Right cardiac atrium (tissue), 5 donors: ENCODE data around the gene COTL1. TPM values are rescaled to one million over a fixed set of nuclear protein-coding genes. Genes with fewer than 3 reads are reported as not detected.
A peak's percentile ranks its signal among the peaks of the same experiment; 100 is the strongest.
"Not testable (repeated sequence)": the region's sequence is repeated elsewhere in the genome, so short reads cannot be mapped to it uniquely, and the experiment has no call there.

Experiments used
- ATAC-seq, 2 donors: fragments of 200-7000 bp; cut with Tn5 transposase; one replicate each; pipeline versions ENCODE4 v1.8.0 to v1.9.1; 2020; ENCODE audit warnings: moderate library complexity in 2 of 2, mild to moderate bottlenecking in 1 of 2
- DNase-seq, 3 donors: peaks; one replicate each; pipeline ENCODE4 v3.0.0-alpha.2; 2020
- H3K27ac ChIP-seq: one replicate; pipeline ENCODE4 v1.5.1; 2013; ENCODE audit warnings: mild to moderate bottlenecking, low read length, control low read depth, moderate library complexity
- H3K27me3 ChIP-seq: one replicate; pipeline ENCODE4 v1.6.1; 2013; ENCODE audit not compliant: control insufficient read depth, insufficient read depth
- H3K4me1 ChIP-seq: one replicate; pipeline ENCODE4 v1.6.1; 2013; ENCODE audit warnings: low read length; ENCODE audit not compliant: control insufficient read depth, insufficient read depth
- H3K4me3 ChIP-seq: one replicate; pipeline ENCODE4 v1.5.1; 2013; ENCODE audit warnings: low read length, control low read depth
- H3K9me3 ChIP-seq: one replicate; pipeline ENCODE4 v1.6.1; 2013; ENCODE audit warnings: low read length; ENCODE audit not compliant: control insufficient read depth
- WGBS: extraction: QIAGEN DNeasy Blood & Tissue Kit; methylation state at CpG from one replicate; pipeline ENCODE4 v1.1.7; 2013; 5-methylcytosine and 5-hydroxymethylcytosine counted together
- intact Hi-C, 4 donors: fragments of 100-400 bp; cut with DNase I; formaldehyde crosslinking; loops; one replicate each; pipeline versions ENCODE4 v1.11.0 to v1.14.0; 2022 to 2023
- polyA plus RNA-seq: library from polyadenylated mRNA; stranded (reverse); fragments of 200-250 nt; gene quantifications from one replicate; pipeline ENCODE4 v1.2.3, GENCODE V29; 2013
- total RNA-seq, 4 donors: library from RNA; stranded (reverse); fragmentation: NEBNext Ultra II Directional; extraction: Animal tissue kit (Norgen Biotek cat#: 25700); gene quantifications; one replicate each; pipeline ENCODE4 v1.2.1, GENCODE V29; 2021
- donor health status: healthy with polysubstance abuse.
- donor health status: DM: no; HTN: yes; CAD: no.
- donor health status: DM: no; HTN: no; CAD: no.
- donor health status: DM: no; HTN: yes; CAD: no; lungs with severe emphysema.
- donor health status: DM: yes; HTN: yes; CAD: no.

Gene COTL1
- total and polyA plus RNA-seq, 5 donors, result 11.6 to 26.9 (median 21.8) TPM

DNA sequence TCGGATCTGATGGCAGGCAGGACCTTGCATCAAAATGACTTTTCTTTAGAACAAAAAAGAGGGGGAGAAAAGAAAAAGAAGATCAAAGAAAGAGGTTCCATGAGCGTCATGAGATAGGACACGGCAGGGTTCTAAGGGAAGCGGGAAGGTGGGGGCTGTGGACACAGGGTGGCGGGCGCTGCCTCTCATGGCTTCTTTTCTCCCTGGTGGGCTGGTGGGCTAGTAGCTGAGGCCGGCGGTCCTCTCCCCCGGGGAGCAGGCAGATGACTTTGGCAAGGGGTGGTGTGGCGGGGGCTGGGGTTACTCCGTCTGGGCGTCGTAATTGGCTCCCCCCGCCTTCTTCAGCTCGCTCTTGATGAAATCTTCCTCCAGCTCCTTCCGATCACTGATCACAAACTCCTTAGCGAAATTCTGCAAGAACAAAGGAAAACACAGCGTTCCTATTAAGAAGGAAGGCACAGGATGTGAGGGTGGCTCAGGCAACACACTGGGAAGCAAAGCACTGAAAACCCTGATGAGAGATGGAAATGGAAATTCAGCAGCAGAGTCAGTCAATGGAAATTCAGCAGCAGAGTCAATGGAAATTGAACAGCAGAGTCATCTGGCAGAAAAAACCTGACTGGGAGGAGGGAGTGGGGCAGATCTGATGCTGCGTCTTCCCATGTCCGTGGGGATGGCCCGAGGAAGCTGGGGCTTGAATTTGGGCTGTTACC is 51.2 kb downstream of the COTL1 start:
- Histone ChIP-seq H3K9me3 (no peaks in the 10 kb centered on the region), H3K27ac (no peak overlapping the region), H3K4me3 (no peak overlapping the region), H3K27me3 (no peaks in the 10 kb centered on the region), H3K4me1 (no peaks in the 10 kb centered on the region)
- intact Hi-C loops, result no loop called here
- 87% methylated on average over 21 of the region's 21 CpGs for WGBS
- no peak for DNase-seq
- no peak for ATAC-seq

DNA sequence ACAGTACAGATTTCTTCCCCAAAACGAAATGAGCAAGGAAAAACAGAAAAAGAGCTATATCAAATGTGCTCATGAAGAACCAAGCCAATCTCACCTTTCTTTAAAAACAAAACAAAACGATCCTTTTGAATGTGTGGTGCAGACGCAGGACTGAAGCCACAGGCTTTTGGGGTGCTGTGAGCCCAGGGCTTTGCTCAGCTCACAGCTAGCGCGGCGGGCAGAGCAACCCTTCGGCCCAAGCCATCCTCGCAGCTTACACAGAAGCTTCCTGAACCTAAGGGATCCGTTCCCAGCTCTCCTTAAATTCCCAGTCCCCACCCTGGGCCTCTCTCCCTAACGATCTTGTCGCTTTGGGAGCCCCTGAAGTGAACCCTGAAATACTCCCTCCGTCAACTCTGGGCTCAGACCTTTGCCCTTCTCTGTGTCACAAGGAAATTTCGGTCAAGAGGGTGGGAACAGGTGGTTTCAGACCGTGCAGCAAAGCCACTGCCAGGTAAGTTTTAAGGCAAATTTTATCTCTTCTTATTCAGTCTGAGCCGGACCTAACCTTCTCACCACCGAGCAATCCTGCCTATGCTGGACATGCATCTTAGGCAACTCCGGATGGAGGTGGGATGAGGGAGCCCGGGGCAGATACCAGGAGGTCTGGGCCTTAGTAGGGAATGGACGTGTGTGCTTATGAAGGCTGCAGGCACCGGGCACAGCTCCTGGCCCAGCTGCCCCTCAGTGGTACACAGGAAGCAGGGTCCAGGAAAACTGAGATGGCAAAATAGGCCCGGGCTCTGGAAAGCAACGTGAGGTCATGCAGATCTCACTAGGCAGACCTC is 52.0 kb downstream of the COTL1 start:
- Histone ChIP-seq H3K4me3 (no peak overlapping the region), H3K27ac (no peak overlapping the region), H3K4me1 (no peaks in the 10 kb centered on the region), H3K27me3 (no peaks in the 10 kb centered on the region), H3K9me3 (no peaks in the 10 kb centered on the region)
- DNase-seq (no peak), ATAC-seq (no peak)
- WGBS, result 92% methylated on average over 22 of the region's 22 CpGs
- intact Hi-C loops, result no loop called here

DNA sequence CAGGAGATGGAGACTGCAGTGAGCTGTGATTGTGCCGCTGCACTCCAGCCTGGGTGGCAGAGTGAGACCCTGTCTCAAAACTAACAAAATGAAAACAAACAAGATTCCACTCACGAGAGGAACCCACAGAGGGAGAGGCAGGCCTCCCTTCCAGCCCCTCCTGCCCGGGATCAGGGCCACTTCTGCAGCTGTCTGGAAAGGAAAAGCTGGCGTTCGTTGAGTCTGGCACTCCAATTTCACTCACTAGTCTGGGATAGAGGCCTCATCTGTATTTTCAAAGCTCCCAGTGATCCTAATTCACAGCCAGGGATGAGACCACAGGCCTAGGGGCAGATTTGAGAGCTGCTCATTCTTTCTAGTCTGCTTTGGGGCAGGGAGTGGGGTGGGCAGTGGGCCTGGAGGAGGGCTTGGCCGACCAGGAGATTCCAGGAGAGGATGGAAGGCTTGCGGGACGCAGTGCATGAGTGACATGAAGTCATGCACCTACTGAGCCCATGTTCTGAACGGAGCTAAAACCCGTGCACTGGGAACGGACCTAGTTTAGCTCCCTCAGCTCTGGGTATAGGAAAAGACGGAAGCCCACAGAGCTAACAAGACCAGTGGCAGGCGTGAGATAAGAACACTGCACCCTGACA is 54.0 kb downstream of the COTL1 start:
- no peaks in the 10 kb centered on the region for H3K27me3 ChIP-seq
- H3K27ac ChIP-seq, result no peak overlapping the region
- no peak overlapping the region for H3K4me3 ChIP-seq
- peak in 2 of 3 donors; percentile 71 to 73 for DNase-seq
- H3K9me3 ChIP-seq, result no peaks in the 10 kb centered on the region
- ATAC-seq, result peak in 1 of 2 donors; percentile 57
- H3K4me1 ChIP-seq, result no peaks in the 10 kb centered on the region
- 75% methylated on average over 13 of the region's 13 CpGs for WGBS
- intact Hi-C loops, result no loop called here

DNA sequence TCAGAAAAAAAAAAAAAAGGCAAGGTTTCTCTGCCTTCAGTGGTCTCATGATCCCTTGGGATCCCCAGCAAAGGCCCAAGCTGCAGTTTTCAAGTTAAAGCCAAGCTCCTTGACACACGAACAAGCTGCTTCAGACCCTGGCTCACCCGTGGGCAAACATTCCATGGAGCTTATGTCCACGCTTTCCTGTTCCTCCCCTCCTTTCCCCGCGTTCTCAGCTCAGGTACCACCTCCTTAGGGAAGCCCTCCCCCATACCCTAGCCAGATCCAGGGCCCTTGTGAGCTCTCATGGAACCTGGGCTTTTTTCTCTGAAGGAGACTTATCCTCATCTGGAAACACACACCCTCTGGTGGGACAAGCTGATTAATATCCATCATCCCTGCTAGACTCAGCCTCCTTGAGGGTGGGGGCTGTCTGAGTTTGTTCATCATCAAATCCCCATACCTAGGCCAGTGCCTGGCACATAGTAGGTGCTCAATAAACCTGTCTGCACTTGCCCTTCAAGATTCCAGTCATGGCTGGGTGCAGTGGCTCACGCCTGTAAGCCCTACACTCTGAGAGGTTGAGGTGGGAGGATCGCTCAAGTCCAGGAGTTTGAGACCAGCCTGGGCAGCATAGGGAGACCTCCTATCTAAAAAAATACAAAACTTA is 54.7 kb downstream of the COTL1 start:
- WGBS, result 80% methylated on average over 7 of the region's 7 CpGs
- intact Hi-C loops, result no loop called here
- Histone ChIP-seq H3K4me1 (no peaks in the 10 kb centered on the region), H3K27me3 (no peaks in the 10 kb centered on the region), H3K27ac (no peak overlapping the region), H3K4me3 (no peak overlapping the region), H3K9me3 (no peaks in the 10 kb centered on the region)
- no peak for ATAC-seq
- no peak for DNase-seq

DNA sequence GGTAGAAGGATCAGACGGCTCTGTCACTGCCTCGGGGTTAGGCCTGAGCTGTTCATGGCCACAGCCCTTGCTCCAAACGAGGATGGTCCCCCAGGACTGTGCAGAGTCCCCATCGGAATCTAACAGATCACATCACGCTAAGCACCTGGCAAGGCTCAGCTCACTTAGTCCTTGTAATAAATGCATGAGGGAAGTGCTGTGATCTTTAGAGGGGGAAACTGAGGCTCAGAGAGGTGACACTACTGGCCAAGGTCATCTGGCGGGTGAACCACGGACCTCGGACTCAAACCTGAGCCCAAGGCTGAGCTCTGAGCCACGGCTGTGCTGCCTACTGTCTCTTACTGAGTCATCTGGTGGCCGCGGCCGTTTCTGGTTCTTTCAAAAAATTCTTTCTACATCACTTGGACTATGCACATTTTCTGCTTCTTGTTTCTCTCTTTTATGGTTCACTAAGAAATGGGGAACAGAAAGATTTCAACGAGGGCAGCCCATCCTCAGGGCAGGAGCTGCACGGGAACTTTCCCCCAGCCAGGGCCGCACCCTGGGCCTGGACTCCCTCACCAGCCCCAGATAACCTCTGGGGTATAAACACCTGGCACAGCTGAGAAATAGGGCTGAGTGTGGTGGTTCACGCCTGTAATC is 55.6 kb downstream of the COTL1 start:
- no peaks in the 10 kb centered on the region for H3K4me1 ChIP-seq
- ATAC-seq (peak in 1 of 2 donors; percentile 24), DNase-seq (peak in 2 of 3 donors; percentile 46 to 64)
- no peak overlapping the region for H3K4me3 ChIP-seq
- 85% methylated on average over 16 of the region's 16 CpGs for WGBS
- intact Hi-C loops, result no loop called here
- H3K27me3 ChIP-seq, result no peaks in the 10 kb centered on the region
- no peaks in the 10 kb centered on the region for H3K9me3 ChIP-seq
- no peak overlapping the region for H3K27ac ChIP-seq

DNA sequence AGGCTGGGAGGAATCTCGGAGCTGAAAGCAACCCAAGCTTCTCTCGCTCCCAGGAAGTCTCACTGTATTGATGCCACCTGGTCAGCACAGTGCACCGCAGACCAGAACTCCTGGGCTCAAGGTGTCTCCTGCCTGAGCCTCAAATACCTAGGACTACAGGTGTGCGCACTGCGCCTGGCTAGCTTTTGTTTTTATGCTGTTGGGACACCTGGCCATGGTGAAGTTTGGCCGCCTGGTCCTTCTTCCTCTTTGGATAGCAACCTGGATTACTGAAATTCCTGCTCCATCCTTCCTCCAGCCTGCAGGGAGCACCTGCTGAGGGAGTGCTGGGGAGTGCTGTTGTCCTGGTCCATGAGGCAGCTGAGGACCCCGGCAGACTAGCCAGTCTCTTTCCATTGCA is 56.6 kb downstream of the COTL1 start:
- intact Hi-C loops, result no loop called here
- Histone ChIP-seq H3K27ac (no peak overlapping the region), H3K4me1 (no peaks in the 10 kb centered on the region), H3K9me3 (no peaks in the 10 kb centered on the region), H3K27me3 (no peaks in the 10 kb centered on the region), H3K4me3 (no peak overlapping the region)
- DNase-seq, result peak in 1 of 3 donors; percentile 6
- no peak for ATAC-seq
- WGBS, result 94% methylated on average over 7 of the region's 7 CpGs

DNA sequence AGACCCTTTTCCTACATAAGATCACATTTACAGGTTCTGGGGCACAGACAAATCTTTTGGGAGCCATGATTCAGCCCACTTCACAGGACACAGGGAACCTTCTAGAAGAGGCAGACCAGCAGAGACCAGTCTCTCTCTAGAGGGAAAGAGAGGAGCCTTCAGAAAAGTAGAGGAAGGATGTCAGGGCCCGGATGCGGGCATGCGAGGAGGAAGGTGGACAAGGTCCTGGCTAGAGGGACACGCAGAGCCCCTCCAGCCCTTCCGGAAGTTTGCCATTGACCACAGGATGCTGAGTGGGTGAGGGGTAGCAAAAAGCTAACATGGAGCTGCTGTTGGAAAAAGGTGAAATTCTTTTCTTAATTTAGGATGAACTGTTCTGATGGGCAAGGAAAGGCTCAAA is 57.6 kb downstream of the COTL1 start:
- 79% methylated on average over 5 of the region's 5 CpGs for WGBS
- no peak for DNase-seq
- H3K4me3 ChIP-seq, result no peak overlapping the region
- ATAC-seq, result no peak
- intact Hi-C loops, result no loop called here
- no peak overlapping the region for H3K27ac ChIP-seq
- no peaks in the 10 kb centered on the region for H3K27me3 ChIP-seq
- no peaks in the 10 kb centered on the region for H3K4me1 ChIP-seq
- H3K9me3 ChIP-seq, result no peaks in the 10 kb centered on the region

DNA sequence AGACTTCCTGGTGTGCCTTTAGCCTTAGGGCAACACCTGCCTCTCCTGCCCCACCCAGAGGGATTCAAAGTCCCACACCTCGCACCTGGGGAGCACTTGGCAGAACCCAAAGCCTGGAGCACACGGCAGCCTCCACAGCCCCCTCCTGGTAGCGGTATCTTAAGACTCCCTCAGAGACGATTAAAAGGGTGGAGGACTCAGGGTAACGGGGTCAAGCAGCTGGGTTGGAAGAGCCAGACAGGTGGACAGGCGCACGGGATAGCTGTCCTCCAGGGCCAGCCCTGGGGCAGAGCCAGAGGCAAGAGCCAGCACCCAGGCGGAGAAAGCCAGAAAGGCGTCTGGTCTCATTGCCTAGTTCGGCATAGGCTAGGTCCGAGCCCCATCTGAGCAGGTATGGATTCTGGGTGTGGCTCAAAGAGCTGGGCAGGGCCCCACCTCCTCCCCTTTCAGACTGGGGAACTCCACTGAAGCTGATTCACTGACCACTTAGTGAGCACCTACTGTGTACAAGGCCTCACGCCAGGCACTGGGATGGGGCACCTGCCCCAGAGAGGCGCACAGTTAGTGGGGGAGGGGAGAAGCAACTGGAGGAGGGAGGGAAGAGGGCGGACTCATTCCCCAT is 58.5 kb downstream of the COTL1 start:
- no peak for DNase-seq
- Histone ChIP-seq H3K27me3 (no peaks in the 10 kb centered on the region), H3K4me1 (no peaks in the 10 kb centered on the region), H3K9me3 (no peaks in the 10 kb centered on the region), H3K27ac (no peak overlapping the region), H3K4me3 (no peak overlapping the region)
- ATAC-seq, result no peak
- 84% methylated on average over 14 of the region's 14 CpGs for WGBS
- intact Hi-C loops, result no loop called here

DNA sequence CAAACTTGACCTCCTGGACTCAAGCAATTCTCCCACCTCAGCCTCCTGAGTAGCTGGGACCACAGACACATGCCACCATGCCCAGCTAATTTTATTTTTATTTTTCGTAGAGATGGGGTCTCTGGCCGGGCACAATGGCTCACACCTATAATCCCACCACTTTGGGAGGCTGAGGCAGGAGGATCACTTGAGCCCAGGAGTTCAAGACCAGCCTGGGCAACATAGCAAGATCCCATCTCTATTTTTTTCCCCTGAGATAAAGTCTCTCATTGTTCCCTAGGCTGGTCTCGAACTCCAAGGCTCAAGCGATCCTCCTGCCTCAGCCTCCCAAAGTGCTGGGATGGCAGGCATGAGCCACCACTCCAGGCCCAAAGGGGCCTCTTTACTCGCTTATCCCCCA is 59.0 kb downstream of the COTL1 start:
- 96% methylated on average over 5 of the region's 5 CpGs for WGBS
- H3K4me3 ChIP-seq, H3K4me1 ChIP-seq, intact Hi-C loops, H3K9me3 ChIP-seq, H3K27ac ChIP-seq, H3K27me3 ChIP-seq, DNase-seq, ATAC-seq: not testable (repeated sequence)

DNA sequence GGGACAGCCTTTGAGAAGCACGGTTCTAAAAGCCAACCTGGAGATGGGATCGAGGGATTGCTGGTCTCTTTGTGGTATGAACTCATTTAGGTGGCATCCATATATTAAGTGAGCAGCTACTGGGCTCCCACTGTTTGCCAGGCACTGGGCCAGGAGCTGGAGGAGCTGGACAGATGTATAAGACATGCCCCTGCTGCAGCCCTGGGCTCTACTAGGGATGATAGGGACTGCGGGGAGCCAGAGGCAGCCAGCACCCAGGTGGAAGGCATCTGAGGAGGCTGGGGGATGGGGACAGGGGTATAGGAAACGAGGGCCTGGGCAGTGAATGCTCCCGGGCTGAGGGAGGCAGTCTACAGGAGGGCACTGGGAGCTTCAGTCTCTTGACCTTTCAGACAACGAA is 60.4 kb downstream of the COTL1 start:
- ATAC-seq, result no peak
- intact Hi-C loops, result no loop called here
- Histone ChIP-seq H3K27ac (no peak overlapping the region), H3K9me3 (no peaks in the 10 kb centered on the region), H3K4me3 (no peak overlapping the region), H3K4me1 (no peaks in the 10 kb centered on the region), H3K27me3 (no peaks in the 10 kb centered on the region)
- 59% methylated on average over 6 of the region's 6 CpGs for WGBS
- no peak for DNase-seq
